GM19455 (cell line): ENCODE data around the gene ZNF516.

Source experiments
- ATAC-seq: cut with Tn5 transposase; IDR thresholded peaks from one replicate; pipeline ENCODE4 v1.9.1; 2021; ENCODE audit not compliant: unreplicated experiment

Gene ZNF516

DNA sequence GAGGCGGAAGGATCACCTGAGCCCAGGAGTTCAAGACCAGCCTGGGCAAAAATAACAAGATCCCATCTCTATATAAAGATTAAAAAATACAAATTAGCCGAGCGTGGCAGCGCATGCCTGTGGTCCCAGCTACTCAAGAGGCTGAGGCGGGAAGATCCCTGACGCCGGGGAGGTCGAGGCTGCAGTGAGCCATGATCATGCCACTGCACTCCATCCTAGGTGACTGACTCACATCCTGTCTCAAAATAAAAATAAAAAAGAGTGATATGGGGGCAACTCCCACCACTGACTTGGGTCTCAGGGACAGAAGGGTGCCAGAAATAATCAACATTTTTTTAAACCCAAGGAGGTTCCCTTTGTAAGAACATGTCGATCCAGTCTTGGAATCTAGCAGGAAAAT, 37.6 kb downstream of the ZNF516 start:
- ATAC-seq, result no peak

- no peak for ATAC-seq
These were observed 38.2 kb downstream of the ZNF516 start for GRCh38 chr18:76456823-76457222.

GRCh38 chr18:76456018-76456750, 38.9 kb downstream of the ZNF516 start:
- ATAC-seq, result no peak

DNA sequence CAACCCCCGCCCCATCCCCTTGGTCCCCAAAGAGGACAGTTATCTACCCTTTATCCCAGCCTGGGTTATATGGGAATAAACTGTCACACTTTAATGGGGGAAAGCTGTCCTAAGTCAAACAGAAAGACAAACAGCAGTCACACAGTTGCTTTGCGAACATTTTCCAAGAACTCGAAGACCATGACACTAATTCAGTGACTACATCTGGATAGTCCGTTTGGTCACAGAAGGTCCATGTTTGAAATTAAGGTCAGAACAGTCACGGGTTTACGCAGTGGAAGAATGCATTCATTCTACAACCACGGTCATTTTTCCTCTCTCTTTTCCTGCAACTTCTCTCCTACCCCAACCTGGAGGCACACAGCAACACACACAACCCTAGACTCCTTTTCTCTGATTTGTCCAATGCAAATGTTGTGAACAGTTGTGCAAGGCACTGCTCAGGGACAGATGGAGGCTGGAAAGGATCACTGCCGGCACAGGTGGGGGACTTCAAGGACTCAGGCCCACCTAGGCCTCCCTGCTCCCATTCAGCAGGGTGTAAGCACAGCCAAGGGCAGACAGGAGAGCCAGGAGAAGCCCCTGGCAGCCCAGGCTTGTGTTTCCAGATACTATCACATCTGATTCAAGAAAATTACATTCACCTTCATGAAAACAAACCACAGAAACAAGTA, 39.9 kb downstream of the ZNF516 start:
- no peak for ATAC-seq

GRCh38 chr18:76454418-76454817, 40.6 kb downstream of the ZNF516 start:
- ATAC-seq, result no peak

DNA sequence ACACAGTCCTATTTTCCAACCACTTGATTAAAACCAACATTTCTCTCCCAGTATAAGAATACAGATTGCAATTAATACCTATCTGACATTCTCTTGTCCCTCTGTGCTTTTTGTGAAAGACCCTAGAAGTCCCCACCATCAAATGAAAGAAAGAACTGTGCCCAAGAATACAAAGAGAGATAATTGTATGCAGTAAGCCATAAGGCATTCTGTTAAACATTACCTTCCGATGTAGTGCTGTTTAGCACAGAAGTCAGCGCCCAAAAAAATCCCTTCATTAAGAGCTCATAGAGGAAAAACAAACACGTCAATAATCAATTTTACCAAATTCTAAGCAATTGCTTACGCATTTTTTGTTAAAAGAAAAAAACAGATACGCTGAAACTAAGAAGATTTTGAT, 41.1 kb downstream of the ZNF516 start:
- ATAC-seq, result no peak

- no peak for ATAC-seq
These were observed 41.9 kb downstream of the ZNF516 start for GRCh38 chr18:76453057-76453561.

- ATAC-seq, result no peak
These were observed 42.7 kb downstream of the ZNF516 start for GRCh38 chr18:76452357-76452756.

- no peak for ATAC-seq
These were observed 43.4 kb downstream of the ZNF516 start for GRCh38 chr18:76451396-76452331.

- no peak for ATAC-seq
These were observed 44.3 kb downstream of the ZNF516 start for GRCh38 chr18:76450452-76451395.

- ATAC-seq, result no peak
These were observed 46.0 kb downstream of the ZNF516 start for GRCh38 chr18:76449111-76449453.

DNA sequence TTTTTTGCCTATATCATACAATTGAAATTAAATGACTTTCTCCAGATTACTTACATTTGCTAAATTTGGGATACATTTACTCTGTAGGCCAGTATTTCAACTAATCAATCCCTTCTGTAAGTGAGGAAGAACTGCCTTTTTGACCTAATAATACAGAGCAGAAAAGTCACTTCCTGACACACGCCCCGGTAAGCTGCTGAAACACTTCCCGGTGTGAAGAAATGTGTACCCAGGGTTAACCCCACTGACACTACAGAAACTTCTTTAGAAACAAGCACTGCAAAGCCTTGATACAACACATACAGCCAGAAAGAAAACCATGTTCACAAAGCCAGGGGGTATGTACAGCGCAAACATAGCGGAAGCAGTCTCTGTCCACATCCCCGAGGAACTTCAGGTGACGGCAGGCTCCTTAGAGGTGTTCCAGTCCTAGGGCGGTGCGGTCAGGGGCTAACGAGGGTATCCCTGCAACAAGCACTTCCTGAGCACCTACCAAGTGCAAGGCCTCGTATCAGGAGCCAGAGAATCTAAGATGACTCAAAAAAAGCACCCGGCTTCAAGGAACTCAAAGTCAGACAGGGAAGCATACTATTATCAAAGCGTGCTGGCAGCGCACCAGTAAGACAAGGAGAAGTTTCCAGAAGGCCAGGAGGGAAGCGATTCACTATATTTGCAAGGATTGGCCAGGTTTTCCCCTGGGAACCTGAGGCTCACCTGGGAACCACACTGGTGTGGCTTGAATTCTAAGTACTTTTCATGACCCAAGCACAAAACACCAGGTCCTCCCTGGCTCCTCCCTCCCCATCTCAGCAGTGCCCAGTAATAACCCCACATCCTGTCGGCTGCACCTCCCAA, 46.6 kb downstream of the ZNF516 start:
- ATAC-seq, result no peak

- ATAC-seq, result no peak
These were observed 47.7 kb downstream of the ZNF516 start for GRCh38 chr18:76447258-76447890.

DNA sequence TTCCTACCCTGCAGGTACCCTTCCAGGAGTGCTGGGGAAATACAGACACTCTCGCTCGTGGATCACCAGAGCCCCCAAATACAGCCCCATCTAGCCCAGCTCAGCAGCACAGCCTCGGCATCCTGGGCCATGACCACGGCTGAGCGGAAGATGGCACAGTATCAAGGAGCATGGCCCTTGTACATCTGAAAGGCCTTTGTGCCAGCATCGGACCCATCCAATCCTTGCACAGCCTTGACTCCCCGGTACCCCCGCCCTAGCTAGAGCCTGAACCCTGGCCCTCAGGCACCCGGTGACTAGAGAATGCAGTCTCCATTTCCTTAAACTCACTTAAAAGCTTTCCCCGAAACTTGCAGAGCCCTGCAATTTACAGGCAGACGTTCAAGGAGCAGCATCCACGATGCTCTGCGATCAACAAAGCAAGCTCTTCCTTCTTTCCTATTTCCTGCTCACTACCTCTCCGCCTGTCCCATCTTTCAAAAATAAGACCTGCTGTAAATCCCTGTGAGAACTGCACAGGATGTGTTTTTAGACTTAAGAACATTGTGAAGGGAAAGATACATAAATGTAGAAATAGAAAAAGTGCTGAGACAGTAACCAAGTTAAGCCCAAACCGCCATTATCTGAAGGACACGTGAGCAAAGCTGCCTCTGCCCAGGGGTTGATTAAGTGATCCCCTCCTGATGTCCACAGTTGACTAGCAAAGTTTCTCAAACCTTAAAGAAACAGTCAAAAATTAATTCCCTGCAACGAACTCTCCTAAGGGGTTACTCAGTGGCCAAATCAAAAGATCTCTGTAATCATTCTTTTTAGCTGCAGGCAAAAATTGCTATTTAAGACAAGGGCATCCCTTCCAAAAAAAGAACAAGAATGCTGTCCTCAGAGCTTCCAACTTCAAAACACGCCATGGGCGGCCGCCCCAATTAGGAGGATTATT, 48.5 kb downstream of the ZNF516 start:
- no peak for ATAC-seq

DNA sequence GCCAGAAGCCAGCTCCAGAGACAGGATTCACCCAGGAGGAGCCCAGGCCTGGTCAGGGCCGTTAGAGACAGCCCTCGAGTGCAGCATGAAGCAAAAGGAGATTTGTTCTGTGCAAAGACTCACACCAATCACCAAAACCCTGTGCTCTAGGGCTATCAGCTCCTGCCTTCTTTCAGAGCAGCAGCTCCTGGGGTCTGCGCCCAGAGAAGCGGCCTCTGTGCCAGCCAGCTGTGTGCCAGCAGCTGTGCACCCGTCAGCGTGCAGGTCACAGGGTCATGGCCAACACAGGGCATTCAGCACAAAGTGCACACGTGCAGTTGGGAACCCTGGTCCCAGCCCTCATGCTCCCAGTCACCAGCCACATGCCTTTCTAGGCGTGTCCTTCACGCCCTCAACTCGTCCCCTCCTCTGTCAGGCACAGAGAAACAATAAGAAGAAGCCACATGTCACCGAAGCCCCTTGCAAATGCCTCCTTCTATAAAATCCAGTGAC, 49.3 kb downstream of the ZNF516 start:
- ATAC-seq, result no peak

DNA sequence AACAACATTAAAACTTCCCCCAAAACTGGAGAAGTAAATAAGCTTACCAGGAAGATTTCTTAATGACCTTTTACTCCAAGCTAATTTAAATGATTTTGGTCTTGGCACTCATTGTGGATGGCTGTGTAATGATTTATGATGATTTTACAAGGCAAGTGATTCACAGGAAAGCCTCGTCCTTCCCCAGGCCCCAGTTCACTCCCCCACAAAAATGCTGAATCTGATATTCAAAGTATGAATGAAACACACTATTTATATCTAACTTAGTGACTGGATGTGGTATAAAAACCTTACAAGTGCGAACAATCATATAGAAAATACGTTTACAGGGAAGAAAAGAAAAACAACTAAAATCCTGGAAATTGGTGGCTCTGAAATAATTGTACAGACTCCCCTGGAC, 49.8 kb downstream of the ZNF516 start:
- ATAC-seq, result no peak

GRCh38 chr18:76444446-76445105, 50.5 kb downstream of the ZNF516 start:
- no peak for ATAC-seq
